ENCODE measurements around the gene FBXL16.
A peak's percentile ranks its signal among the peaks of the same experiment; 100 is the strongest.

The FBXL16 gene

DNA sequence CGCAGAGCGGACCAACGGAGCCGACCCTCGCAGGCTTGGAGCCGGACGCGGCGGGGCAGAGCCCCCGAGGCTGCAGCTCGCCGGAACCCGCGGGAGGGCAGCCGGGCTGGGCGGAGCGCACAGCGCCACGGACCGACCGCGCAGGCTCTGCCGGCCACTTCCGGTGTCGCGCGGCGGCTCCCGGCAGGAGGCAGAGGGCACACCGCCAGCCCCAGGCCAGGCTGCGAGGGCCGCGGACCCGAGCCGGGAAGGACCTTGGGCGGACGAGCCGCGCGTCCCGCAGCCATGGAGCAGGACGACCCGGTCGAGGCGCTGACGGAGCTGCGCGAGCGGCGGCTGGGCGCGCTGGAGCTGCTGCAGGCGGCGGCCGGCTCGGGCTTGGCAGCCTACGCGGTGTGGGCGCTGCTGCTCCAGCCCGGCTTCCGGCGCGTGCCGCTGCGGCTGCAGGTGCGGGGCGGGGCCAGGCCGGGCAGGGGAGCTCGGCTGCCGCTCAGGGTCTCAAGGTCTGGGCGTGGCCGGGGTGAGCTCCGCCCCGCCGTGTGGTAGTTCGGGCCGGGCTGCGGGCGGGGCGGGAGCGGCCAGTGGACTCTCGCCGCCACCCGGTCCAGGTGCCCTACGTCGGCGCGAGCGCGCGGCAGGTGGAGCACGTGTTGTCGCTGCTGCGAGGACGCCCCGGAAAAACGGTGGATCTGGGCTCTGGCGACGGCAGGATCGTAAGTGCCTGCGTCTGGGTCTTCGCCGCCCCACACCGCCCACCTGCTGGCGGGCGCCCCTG lies 15.6 kb upstream of the FBXL16 start, which contains the start of gene ANTKMT:
Gene ANTKMT, plus strand, starts transcription at position 157 of the 775 bp plus-strand sequence. Its CDS starts 129 bp downstream, at position 286.
- DNase-seq (ENCODE audit: low read depth): peak; percentile 89

DNA sequence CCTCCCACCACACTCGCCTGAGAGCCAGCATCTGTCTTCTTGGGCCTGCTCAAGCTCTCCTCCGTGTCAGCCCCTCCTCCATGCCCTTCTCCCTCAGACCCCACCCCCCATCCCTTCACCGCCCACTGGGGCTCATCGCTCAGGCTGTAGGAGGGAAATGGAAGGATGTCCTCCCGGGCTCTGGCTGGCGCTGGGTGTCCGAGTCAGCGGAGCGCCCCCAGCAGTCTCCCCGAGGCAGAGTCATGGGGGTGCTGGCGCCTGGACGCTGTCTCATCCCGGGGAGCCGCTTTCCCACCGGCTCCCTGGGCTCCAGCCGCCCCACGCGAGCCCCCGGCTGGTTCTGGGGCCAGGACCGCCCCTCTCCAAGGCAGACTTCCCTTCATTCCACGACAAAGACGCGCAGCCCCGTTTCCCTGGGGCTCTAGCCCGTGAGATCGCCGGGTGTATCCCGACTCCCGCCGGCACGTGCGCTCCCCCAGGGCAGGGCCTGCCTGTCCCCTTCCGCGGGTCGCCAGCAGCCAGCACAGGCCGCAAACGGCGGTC lies 14.9 kb upstream of the FBXL16 start:
- peak; percentile 90 for DNase-seq (ENCODE audit: low read depth)
- peak; percentile 42 for TF ChIP-seq MYC (IDR thresholded peaks at IDR 0.05; ENCODE audit: low read depth, low read length)
- TF ChIP-seq, protein P1, sequence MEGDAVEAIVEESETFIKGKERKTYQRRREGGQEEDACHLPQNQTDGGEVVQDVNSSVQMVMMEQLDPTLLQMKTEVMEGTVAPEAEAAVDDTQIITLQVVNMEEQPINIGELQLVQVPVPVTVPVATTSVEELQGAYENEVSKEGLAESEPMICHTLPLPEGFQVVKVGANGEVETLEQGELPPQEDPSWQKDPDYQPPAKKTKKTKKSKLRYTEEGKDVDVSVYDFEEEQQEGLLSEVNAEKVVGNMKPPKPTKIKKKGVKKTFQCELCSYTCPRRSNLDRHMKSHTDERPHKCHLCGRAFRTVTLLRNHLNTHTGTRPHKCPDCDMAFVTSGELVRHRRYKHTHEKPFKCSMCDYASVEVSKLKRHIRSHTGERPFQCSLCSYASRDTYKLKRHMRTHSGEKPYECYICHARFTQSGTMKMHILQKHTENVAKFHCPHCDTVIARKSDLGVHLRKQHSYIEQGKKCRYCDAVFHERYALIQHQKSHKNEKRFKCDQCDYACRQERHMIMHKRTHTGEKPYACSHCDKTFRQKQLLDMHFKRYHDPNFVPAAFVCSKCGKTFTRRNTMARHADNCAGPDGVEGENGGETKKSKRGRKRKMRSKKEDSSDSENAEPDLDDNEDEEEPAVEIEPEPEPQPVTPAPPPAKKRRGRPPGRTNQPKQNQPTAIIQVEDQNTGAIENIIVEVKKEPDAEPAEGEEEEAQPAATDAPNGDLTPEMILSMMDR (IDR thresholded peaks at IDR 0.05; ENCODE audit: low read depth, low read length): peak; percentile 22
- TF ChIP-seq, protein P2, sequence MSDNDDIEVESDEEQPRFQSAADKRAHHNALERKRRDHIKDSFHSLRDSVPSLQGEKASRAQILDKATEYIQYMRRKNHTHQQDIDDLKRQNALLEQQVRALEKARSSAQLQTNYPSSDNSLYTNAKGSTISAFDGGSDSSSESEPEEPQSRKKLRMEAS (IDR thresholded peaks at IDR 0.05; ENCODE audit: low read depth, low read length): 0 out of 2 replicates have a peak, but pooled peaks have one; percentile 40
- no peak for TF ChIP-seq POLR2A (IDR thresholded peaks at IDR 0.05; ENCODE audit: extremely low read depth, insufficient read length)
- H3K4me3 ChIP-seq (ENCODE audit: low read depth, low read length): peak overlapping the region; percentile 60

More for the DNA sequence above, 15.6 kb upstream of the FBXL16 start, which contains the start of gene ANTKMT:
- TF ChIP-seq, protein P1 (IDR thresholded peaks at IDR 0.05; ENCODE audit: low read depth, low read length): no peak
- TF ChIP-seq, protein P2 (IDR thresholded peaks at IDR 0.05; ENCODE audit: low read depth, low read length): peak; percentile 86
- peak; percentile 74 for TF ChIP-seq POLR2A (IDR thresholded peaks at IDR 0.05; ENCODE audit: extremely low read depth, insufficient read length)
- peak within 1 kb of the TSS; percentile 60 for H3K4me3 ChIP-seq (ENCODE audit: low read depth, low read length)

DNA sequence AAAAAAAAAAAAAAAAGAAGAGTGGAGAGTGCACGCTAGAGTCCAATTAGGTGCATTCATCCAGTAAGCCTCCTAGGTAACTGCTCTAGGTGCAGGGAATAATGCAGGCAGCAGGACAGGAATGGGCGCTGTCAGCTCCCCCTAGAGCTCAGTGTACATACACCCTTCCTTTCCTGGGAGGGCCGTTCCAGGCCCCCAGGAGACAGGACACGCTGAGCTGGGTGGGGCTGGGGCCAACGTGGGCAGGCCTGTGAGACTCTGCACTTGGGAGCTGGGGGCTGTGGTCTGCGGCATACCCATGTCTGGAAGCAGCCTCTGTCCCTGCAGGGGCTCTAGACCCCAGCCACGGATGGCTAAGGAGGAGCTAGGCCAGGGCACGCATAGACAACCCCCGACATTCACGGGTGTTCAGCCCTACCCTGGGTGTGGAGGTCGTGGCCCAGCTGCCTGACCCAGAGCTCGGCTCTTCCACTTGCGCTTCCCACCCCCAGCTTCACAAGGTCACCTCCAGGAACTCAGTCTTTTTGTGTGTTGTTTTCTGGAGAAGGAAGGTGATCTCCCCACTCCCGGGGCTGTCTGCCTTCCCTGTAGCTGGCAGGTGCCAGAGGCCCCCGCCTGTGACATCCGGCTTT lies 14.3 kb upstream of the FBXL16 start:
- peak; percentile 68 for DNase-seq (ENCODE audit: low read depth)
- TF ChIP-seq, protein P2 (IDR thresholded peaks at IDR 0.05; ENCODE audit: low read depth, low read length): no peak
- TF ChIP-seq, protein P1 (IDR thresholded peaks at IDR 0.05; ENCODE audit: low read depth, low read length): peak; percentile 19

DNA sequence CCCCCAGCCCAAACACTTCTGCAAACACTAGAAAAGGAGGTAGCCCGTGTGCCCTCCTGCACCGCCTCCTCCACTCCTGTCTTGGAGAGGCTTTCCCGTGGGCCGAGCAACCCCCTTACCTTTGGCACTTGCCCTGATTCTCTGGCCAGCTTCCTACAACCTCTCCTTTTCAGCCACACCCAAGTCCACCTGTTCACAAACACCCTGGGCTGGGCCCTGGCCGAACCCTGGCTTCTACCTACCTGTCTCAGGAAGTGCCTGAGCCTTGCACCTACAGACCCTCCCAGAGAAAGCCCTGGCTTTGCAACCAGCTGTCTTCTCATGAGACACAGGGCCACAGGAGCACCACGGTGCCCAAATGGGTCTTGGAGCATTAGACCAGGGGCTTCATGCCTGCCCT lies 13.3 kb upstream of the FBXL16 start:
- TF ChIP-seq MYC (IDR thresholded peaks at IDR 0.05; ENCODE audit: low read depth, low read length) (no peak), POLR2A (IDR thresholded peaks at IDR 0.05; ENCODE audit: extremely low read depth, insufficient read length) (no peak)
- TF ChIP-seq, protein P1 (IDR thresholded peaks at IDR 0.05; ENCODE audit: low read depth, low read length): no peak
- TF ChIP-seq, protein P2 (IDR thresholded peaks at IDR 0.05; ENCODE audit: low read depth, low read length): no peak

More for the DNA sequence above, 14.3 kb upstream of the FBXL16 start:
- H3K4me3 ChIP-seq (ENCODE audit: low read depth, low read length): peak overlapping the region; percentile 60

DNA sequence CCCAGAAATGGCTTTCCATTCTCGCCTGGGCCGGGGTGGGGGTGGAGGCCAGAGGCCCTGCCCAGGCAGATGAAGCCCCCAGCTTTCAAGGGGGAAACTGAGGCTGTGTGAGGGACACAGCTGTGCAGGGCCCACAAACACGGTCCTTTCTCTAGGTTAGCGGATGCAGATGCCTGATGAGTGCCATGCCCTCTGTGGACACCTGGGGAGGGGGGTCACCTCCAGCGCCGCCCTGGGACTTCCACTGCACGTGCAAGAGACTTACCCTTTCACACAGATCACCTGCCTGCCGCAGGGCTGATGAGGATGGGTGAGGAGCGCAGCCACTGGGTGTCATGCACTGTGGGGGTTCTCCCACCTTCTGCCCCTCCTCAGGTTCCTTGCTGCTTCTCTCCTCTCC lies 12.8 kb upstream of the FBXL16 start:
- no peak overlapping the region for H3K4me3 ChIP-seq (ENCODE audit: low read depth, low read length)
- TF ChIP-seq POLR2A (IDR thresholded peaks at IDR 0.05; ENCODE audit: extremely low read depth, insufficient read length): no peak
- TF ChIP-seq MYC (IDR thresholded peaks at IDR 0.05; ENCODE audit: low read depth, low read length): no peak
- TF ChIP-seq, protein P2 (IDR thresholded peaks at IDR 0.05; ENCODE audit: low read depth, low read length): no peak
- TF ChIP-seq, protein P1 (IDR thresholded peaks at IDR 0.05; ENCODE audit: low read depth, low read length): no peak

More for the DNA sequence above, 13.3 kb upstream of the FBXL16 start:
- no peak overlapping the region for H3K4me3 ChIP-seq (ENCODE audit: low read depth, low read length)
- no peak for DNase-seq (ENCODE audit: low read depth)

More for the DNA sequence above, 12.8 kb upstream of the FBXL16 start:
- DNase-seq (ENCODE audit: low read depth): no peak
